GM19099 (cell line): ENCODE measurements around the gene PIPOX.

Experiments
- POLR2A ChIP-seq: IDR thresholded peaks from 3 replicates; pipeline ENCODE4 v1.6.1; 2011; ENCODE audit warnings: low read depth; ENCODE audit not compliant: insufficient read length; ENCODE audit errors: extremely low read depth

Gene PIPOX

DNA sequence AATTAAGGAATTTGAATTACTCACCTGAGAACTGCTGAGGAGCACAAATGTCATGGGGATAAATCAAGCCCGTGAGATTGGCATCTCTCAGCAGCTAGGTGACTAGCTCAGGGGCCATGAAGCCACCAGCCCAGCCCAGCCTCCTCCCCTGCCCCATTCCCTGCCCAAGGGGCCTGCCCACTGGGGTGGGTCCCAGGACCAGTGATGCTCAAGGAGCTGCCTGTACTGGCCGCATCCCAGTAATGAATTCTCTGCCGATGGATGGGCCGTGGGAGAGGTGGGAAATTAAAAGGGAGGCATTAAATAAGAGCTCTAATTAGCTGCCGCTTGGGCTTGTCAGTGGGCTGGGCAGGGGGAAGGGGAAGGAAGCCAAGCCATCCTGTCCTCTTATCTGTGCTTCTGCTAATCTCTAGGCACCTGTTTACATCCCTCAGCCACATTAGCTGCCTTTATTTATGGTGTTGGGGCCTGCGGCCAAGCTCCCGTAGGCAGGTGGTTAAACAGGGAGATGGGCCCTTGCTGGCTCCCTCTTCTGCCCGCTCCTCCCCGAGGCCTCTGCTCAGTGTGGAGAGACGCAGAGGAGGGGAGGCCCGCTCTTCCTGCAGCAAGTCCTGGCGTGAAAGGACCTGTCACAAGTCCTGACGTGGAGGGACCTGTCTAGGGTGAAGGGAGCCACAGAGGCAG is 48.8 kb downstream of the PIPOX start:
- TF ChIP-seq POLR2A: no peak

DNA sequence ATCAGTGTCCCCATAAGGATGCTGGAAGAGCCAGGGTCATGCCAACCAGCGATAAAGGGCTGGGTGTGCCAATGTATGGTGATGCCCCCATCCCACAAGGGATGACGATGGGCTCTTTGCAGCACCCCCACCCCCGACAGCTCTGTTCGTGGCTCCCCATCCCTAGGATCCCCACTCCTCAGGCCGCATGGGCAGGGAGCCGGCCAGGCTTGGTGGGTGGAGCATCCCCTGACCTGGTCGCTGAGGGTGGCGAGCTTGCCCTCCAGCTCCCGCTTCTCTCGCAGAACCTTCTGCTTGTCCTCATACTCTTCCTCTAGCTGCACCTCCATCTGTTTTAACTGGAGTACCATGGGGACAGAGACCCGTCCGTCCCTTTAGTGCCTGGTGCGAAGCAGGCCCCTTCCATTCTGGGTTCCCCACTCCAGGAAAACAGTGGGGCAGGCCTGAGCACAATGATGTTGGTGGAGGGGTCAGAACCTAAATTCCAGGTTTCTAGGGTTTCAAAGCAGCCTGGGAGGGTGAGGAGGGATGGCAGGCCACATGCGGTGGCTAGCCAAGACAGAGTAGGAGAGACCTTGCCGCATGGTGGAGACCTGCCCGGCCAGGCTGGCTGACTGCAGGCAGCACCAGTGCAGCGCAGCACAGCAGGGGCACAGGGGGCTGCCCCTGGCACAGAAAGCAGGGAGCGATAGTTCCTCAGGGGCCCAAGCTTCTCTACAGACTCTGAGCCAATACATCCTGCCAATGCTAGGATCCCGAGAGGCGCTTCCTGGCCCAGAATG is 50.3 kb downstream of the PIPOX start:
- no peak for TF ChIP-seq POLR2A

DNA sequence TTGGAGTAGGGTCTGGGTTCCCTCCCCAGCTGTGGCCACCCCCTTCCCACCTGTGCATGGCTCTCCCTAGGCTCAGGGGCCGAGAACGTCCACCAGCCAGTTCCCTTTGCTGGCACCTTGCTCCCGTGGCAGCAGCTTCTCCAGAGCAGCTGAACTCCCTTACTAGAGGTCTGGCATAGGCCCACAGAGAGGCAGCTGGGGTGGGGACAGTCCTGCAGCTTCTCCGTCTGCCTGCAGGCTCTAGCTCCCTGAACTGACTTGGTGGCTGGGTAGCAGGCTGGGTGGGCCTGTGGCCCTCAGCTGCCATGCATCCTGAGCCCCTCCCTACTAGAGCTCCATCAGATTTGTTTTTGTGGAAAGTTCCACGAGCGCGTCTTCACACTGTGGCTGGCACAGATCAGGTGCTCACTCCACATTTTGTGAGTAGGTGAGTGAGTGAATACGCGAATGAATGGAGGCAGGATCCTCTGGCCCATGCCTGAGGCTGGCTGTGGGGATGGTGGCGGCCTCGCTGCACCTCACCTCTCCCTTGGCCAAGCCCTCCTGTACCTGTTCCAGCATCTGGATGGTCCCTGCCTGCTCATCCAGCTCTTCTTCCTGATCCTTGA is 51.3 kb downstream of the PIPOX start:
- no peak for TF ChIP-seq POLR2A

DNA sequence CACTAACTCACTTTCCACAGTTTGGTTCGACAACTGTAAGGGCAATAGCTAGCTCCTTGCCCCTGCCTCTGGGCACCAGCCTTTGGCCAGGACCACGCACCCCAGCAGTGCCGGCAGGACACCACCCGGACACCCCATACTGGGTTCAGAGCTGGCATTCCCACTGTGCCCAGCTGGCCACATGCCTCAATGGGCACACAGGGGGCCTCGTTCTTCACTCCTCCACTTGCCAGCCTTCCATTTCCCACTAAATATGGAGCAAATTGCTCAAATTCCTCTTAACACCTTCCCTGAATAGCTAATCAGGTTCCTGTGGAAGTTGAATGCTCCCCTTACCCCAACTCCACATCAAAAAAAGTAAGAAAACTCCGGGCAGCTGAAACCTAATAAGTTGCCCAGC is 52.5 kb downstream of the PIPOX start:
- no peak for TF ChIP-seq POLR2A

DNA sequence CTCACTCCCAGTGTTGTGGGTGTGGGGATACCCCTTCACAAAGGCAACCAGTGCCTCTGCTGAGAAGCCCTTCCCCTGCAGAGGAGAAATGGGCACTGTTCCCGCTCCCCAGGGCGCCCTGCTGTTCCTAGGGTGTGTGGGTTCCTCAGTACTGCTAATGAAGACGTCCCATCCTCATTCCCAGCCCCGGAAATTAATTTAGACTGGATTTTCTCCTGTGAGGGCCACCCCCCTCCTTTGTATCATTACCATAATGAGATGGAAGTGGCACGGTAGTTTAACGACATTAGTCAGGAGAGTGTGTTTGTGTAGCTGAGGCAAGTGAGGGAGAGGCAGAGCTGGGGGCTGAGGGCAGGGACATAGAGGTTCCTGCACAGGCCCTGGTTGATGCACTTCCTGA is 53.2 kb downstream of the PIPOX start:
- TF ChIP-seq POLR2A: no peak

DNA sequence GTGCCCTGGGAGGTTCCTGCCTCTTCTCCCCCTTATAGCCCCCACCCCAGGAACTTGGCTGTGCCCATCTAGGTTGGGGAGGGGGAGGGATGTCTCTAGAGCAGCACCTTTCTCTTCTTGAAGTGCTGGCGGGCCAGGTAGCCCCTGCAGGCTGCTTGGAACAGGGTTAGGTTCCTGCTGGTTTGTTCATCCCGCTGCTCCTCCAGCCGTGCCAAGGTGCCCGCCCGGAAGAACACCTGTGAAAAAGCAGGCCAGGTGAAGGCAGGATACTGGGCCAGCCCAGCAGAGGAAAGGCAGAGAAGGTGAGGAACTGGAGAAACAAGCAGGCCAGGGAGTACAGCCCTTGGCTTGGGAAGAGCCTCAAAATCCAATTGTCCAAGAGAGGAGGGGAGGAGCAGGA is 56.6 kb downstream of the PIPOX start:
- TF ChIP-seq POLR2A: no peak

DNA sequence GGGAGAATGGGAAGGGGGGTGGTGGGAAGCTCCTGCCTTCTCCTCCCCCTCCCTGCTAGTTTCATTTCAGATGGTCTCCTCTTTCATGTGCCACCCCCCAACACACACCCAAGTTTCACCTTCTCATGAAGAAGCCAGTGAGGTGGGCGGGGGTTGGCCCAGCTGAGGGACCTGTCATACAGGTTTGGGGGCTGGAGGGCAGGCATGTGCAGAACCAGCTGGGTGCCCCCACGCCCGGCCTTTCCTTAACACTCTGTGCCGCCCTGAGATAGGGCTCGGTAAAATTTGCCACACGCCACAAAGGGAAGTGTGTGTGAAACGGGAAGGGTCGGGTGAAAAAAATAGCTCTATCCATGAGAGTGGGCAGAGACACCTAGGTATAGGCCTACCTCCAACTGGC is 57.4 kb downstream of the PIPOX start:
- TF ChIP-seq POLR2A: no peak

DNA sequence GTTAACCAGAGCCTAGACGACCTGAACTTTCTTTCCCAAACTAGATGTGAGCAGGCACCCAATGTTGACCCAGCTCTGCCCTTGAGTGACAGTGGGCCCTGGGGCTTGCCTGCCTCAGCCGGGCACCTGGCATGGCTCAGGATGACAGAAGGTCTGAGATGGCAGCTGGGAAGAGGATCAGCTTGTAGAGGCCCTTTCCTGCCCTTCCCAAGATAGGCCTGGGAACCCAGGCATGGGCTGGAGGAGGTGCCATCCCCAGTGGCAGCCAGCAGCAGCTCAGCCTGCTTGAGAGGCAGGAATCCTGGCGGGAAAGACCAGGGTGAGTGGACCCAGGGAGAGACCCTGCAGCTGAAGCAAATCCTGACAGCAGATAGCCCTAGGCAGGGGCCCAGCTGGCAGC is 59.1 kb downstream of the PIPOX start:
- no peak for TF ChIP-seq POLR2A

DNA sequence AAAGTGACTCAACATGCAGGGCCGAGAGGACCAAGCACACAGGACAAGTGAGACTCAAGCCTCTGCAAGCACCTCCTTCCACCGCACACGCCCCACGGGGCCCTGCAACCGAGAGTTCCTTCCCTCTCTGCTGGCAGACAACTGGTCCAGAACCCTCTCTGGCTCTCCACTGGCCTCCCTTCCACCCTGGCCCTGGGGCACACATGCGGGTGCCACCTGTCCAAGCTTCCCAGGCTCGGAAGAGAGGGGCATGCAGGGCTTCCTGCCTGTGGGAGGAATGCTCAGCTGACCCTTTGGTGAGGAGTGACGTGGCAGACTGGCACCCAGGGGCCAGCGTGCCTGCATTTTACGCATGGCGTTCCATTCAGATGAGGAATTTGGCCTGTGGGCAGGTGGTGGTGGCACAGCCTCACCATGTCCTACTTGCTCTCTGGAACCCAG is 59.8 kb downstream of the PIPOX start:
- no peak for TF ChIP-seq POLR2A

DNA sequence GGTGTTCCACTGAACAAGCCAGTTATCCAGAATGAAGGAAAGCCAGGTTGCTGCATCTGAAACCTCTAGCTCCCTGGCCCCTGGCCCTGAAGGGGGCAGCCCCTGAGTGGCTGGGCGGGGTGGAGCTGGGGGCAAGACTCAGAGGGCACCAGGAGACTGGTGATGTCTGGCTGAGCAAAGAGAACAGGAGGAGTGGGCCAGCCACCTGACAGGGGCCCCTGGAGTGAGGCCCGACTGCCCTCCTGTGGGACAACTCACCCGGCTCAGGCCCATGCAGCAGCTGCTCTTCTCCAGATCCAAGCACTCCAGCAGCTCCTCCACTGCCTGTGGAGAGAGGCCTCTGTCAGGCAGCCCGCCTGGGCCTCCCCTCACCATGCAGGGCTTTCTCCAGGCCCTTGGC is 60.4 kb downstream of the PIPOX start:
- no peak for TF ChIP-seq POLR2A
